ENCODE results near the gene XYLT1. TPM values are rescaled to one million over a fixed set of nuclear protein-coding genes. Genes with fewer than 3 reads are reported as not detected.

The XYLT1 gene
- total RNA-seq, 2 donors from 2014 or later: 6.0 to 15.2 TPM

- no peaks in the 10 kb centered on the region for H3K36me3 ChIP-seq (replicated peaks in 1 of 2; ENCODE audit: insufficient read depth in 1 of 2, low read depth in 2 of 2)
- TF ChIP-seq CTCF (IDR thresholded peaks at IDR 0.05) (no peak), POLR2A (IDR thresholded peaks at IDR 0.05) (no peak)
- WGBS, 2 donors: 91 to 92% methylated on average over 6 of the region's 6 CpGs
- H3K27ac ChIP-seq: no peak overlapping the region
- no peak for ATAC-seq
- no peaks in the 10 kb centered on the region for H3K27me3 ChIP-seq
- no peak overlapping the region for H3K4me3 ChIP-seq
- no peak for DNase-seq
- H3K4me1 ChIP-seq: no peaks in the 10 kb centered on the region
- no peaks in the 10 kb centered on the region for H3K9me3 ChIP-seq
- intact Hi-C loops (cut with DNase I): no loop called here
Measured at GRCh38 chr16:17131351-17131750, 339.4 kb downstream of the XYLT1 start.

GRCh38 chr16:17130733-17131132 is 340.0 kb downstream of the XYLT1 start:
- no peaks in the 10 kb centered on the region for H3K36me3 ChIP-seq (replicated peaks in 1 of 2; ENCODE audit: insufficient read depth in 1 of 2, low read depth in 2 of 2)
- TF ChIP-seq POLR2A (IDR thresholded peaks at IDR 0.05): no peak
- no peak for TF ChIP-seq CTCF (IDR thresholded peaks at IDR 0.05)
- no peak overlapping the region for H3K27ac ChIP-seq
- no peaks in the 10 kb centered on the region for H3K9me3 ChIP-seq
- no peaks in the 10 kb centered on the region for H3K27me3 ChIP-seq
- DNase-seq (no peak), ATAC-seq (no peak)
- H3K4me1 ChIP-seq: no peaks in the 10 kb centered on the region
- intact Hi-C loops (cut with DNase I): no loop called here
- 83 to 87% methylated on average over 6 of the region's 6 CpGs for WGBS, 2 donors
- no peak overlapping the region for H3K4me3 ChIP-seq

- Histone ChIP-seq H3K4me1 (no peaks in the 10 kb centered on the region), H3K36me3 (replicated peaks in 1 of 2; ENCODE audit: insufficient read depth in 1 of 2, low read depth in 2 of 2) (no peaks in the 10 kb centered on the region), H3K27ac (no peak overlapping the region), H3K27me3 (no peaks in the 10 kb centered on the region), H3K4me3 (no peak overlapping the region), H3K9me3 (no peaks in the 10 kb centered on the region)
- ATAC-seq (no peak), DNase-seq (no peak)
- intact Hi-C loops (cut with DNase I): no loop called here
- 88 to 94% methylated on average over 5 of the region's 5 CpGs for WGBS, 2 donors
- no peak for TF ChIP-seq POLR2A (IDR thresholded peaks at IDR 0.05)
- no peak for TF ChIP-seq CTCF (IDR thresholded peaks at IDR 0.05)
Measured at GRCh38 chr16:17129971-17130370, 340.8 kb downstream of the XYLT1 start.

GRCh38 chr16:17128791-17129190 is 342.0 kb downstream of the XYLT1 start:
- Histone ChIP-seq H3K27ac (no peak overlapping the region), H3K9me3 (no peaks in the 10 kb centered on the region), H3K36me3 (replicated peaks in 1 of 2; ENCODE audit: insufficient read depth in 1 of 2, low read depth in 2 of 2) (no peaks in the 10 kb centered on the region), H3K4me3 (no peak overlapping the region), H3K27me3 (no peaks in the 10 kb centered on the region), H3K4me1 (no peaks in the 10 kb centered on the region)
- intact Hi-C loops (cut with DNase I): no loop called here
- no peak for DNase-seq
- ATAC-seq: no peak
- TF ChIP-seq CTCF (IDR thresholded peaks at IDR 0.05): no peak
- TF ChIP-seq POLR2A (IDR thresholded peaks at IDR 0.05): no peak
- 88 to 93% methylated on average over 6 of the region's 6 CpGs for whole genome bisulfite sequencing, 2 donors

- ATAC-seq: no peak
- Histone ChIP-seq H3K27ac (no peak overlapping the region), H3K9me3 (no peaks in the 10 kb centered on the region), H3K27me3 (no peaks in the 10 kb centered on the region), H3K4me1 (no peaks in the 10 kb centered on the region), H3K36me3 (replicated peaks in 1 of 2; ENCODE audit: insufficient read depth in 1 of 2, low read depth in 2 of 2) (no peaks in the 10 kb centered on the region), H3K4me3 (no peak overlapping the region)
- TF ChIP-seq CTCF (IDR thresholded peaks at IDR 0.05): no peak
- TF ChIP-seq POLR2A (IDR thresholded peaks at IDR 0.05): no peak
- no peak for DNase-seq
- intact Hi-C loops (cut with DNase I): no loop called here
- WGBS, 2 donors: 65 to 100% methylated on average over 2 to 3 of the region's 3 CpGs
Measured at GRCh38 chr16:17126156-17126555, 344.6 kb downstream of the XYLT1 start.
